Measurements from ENCODE around the gene RCOR1.
"Not testable (repeated sequence)": the region's sequence is repeated elsewhere in the genome, so short reads cannot be mapped to it uniquely, and the experiment has no call there.

The RCOR1 gene

GRCh38 chr14:102751088-102751487 lies 158.6 kb downstream of the RCOR1 start:
- DNase-seq (ENCODE audit: low spot score): no peak

- no peak for DNase-seq (ENCODE audit: low spot score)
Observed at GRCh38 chr14:102752239-102752847, 159.9 kb downstream of the RCOR1 start.

GRCh38 chr14:102754370-102755262 lies 162.2 kb downstream of the RCOR1 start:
- no peak for DNase-seq (ENCODE audit: low spot score)

GRCh38 chr14:102757646-102758045 lies 165.2 kb downstream of the RCOR1 start:
- no peak for DNase-seq (ENCODE audit: low spot score)

GRCh38 chr14:102758087-102758486 lies 165.6 kb downstream of the RCOR1 start:
- DNase-seq (ENCODE audit: low spot score): no peak

- no peak for DNase-seq (ENCODE audit: low spot score)
Observed at GRCh38 chr14:102759456-102760187, 167.2 kb downstream of the RCOR1 start.

GRCh38 chr14:102760496-102761193 lies 168.2 kb downstream of the RCOR1 start:
- DNase-seq (ENCODE audit: low spot score): no peak

GRCh38 chr14:102761206-102761605 lies 168.8 kb downstream of the RCOR1 start:
- DNase-seq (ENCODE audit: low spot score): no peak

- no peak for DNase-seq (ENCODE audit: low spot score)
Observed at GRCh38 chr14:102764220-102764671, 171.8 kb downstream of the RCOR1 start.

GRCh38 chr14:102765770-102766169 lies 173.3 kb downstream of the RCOR1 start:
- DNase-seq (ENCODE audit: low spot score): not testable (repeated sequence)

- DNase-seq (ENCODE audit: low spot score): peak; percentile 42
Observed at GRCh38 chr14:102768223-102769048, 176.0 kb downstream of the RCOR1 start.

GRCh38 chr14:102769049-102769327 lies 176.5 kb downstream of the RCOR1 start:
- DNase-seq (ENCODE audit: low spot score): no peak

- DNase-seq (ENCODE audit: low spot score): no peak
Observed at GRCh38 chr14:102770147-102771123, 178.0 kb downstream of the RCOR1 start.

- DNase-seq (ENCODE audit: low spot score): no peak
Observed at GRCh38 chr14:102771144-102771543, 178.7 kb downstream of the RCOR1 start.

GRCh38 chr14:102772781-102773570 lies 180.5 kb downstream of the RCOR1 start:
- no peak for DNase-seq (ENCODE audit: low spot score)

- DNase-seq (ENCODE audit: low spot score): peak; percentile 80
Observed at GRCh38 chr14:102774391-102775153, 182.1 kb downstream of the RCOR1 start.

- DNase-seq (ENCODE audit: low spot score): peak; percentile 31
Observed at GRCh38 chr14:102775855-102776760, 183.7 kb downstream of the RCOR1 start.

All from globus pallidus (tissue), 1 donor.